H9 (cell line): ENCODE results near the gene CHMP4B. TPM values are rescaled to one million over a fixed set of nuclear protein-coding genes. Genes with fewer than 3 reads are reported as not detected.

Experiments used
- DNase-seq: peaks from one replicate; pipeline ENCODE4 v3.0.0-alpha.2; 2017
- H2AFZ ChIP-seq: one replicate; pipeline ENCODE4 v1.6.1; 2013; ENCODE audit warnings: mild to moderate bottlenecking, low read length, control low read depth, moderate library complexity
- H2AK5ac ChIP-seq: 2 replicates; pipeline ENCODE4 v1.6.1; 2013; ENCODE audit warnings: low read length, control low read depth, mixed read lengths; ENCODE audit not compliant: insufficient read length
- H2BK120ac ChIP-seq: one replicate; pipeline ENCODE4 v1.6.1; 2013; ENCODE audit warnings: low read depth, mild to moderate bottlenecking, low read length, control low read depth, inconsistent platforms; ENCODE audit not compliant: poor library complexity, severe bottlenecking
- H2BK12ac ChIP-seq: 2 replicates; pipeline ENCODE4 v1.6.1; 2013; ENCODE audit warnings: low read length, control low read depth, mixed read lengths, low read depth; ENCODE audit not compliant: insufficient read length
- H2BK15ac ChIP-seq: 2 replicates; pipeline ENCODE4 v1.6.1; 2013; ENCODE audit warnings: low read depth, low read length, control low read depth
- H2BK20ac ChIP-seq: one replicate; pipeline ENCODE4 v1.6.1; 2013; ENCODE audit warnings: low read depth, mild to moderate bottlenecking, low read length, control low read depth, inconsistent platforms; ENCODE audit not compliant: poor library complexity, severe bottlenecking
- H2BK5ac ChIP-seq: 2 replicates; pipeline ENCODE4 v1.6.1; 2013; ENCODE audit warnings: low read length, control low read depth, mixed read lengths; ENCODE audit not compliant: insufficient read length
- H3K14ac ChIP-seq: 2 replicates; pipeline ENCODE4 v1.6.1; 2013; ENCODE audit warnings: low read length, control low read depth; ENCODE audit not compliant: insufficient read depth
- H3K18ac ChIP-seq: 2 replicates; pipeline ENCODE4 v1.6.1; 2013; ENCODE audit warnings: low read depth, mild to moderate bottlenecking, mixed read lengths, low read length, control low read depth; ENCODE audit not compliant: insufficient read length
- H3K23ac ChIP-seq: 2 replicates; pipeline ENCODE4 v1.6.1; 2013; ENCODE audit warnings: low read length, control low read depth, mixed read lengths, low read depth; ENCODE audit not compliant: insufficient read length
- H3K23me2 ChIP-seq: 2 replicates; pipeline ENCODE4 v1.6.1; 2013; ENCODE audit warnings: low read depth, mild to moderate bottlenecking, mixed read lengths, low read length, control low read depth; ENCODE audit not compliant: insufficient read length, poor library complexity, severe bottlenecking
- H3K27ac ChIP-seq: 2 replicates; pipeline ENCODE4 v1.5.1; 2013; ENCODE audit warnings: low read length, control low read depth, mixed read lengths, low read depth; ENCODE audit not compliant: insufficient read length
- H3K27me3 ChIP-seq: 2 replicates; pipeline ENCODE4 v1.6.1; 2013; ENCODE audit warnings: low read length, control low read depth, inconsistent platforms; ENCODE audit not compliant: insufficient read depth
- H3K4ac ChIP-seq: 2 replicates; pipeline ENCODE4 v1.6.1; 2013; ENCODE audit warnings: low read depth, mild to moderate bottlenecking, control low read depth, inconsistent platforms, low read length, moderate library complexity
- H3K4me1 ChIP-seq: 2 replicates; pipeline ENCODE4 v1.6.1; 2013; ENCODE audit warnings: low read length, control low read depth, inconsistent platforms; ENCODE audit not compliant: insufficient read depth
- H3K4me2 ChIP-seq: 2 replicates; pipeline ENCODE4 v1.6.1; 2013; ENCODE audit warnings: low read length, control low read depth, mixed read lengths; ENCODE audit not compliant: insufficient read length, insufficient read depth
- H3K56ac ChIP-seq: 2 replicates; pipeline ENCODE4 v1.6.1; 2013; ENCODE audit warnings: low read depth, mild to moderate bottlenecking, mixed read lengths, low read length, control low read depth; ENCODE audit not compliant: insufficient read length
- H3K79me1 ChIP-seq: 2 replicates; pipeline ENCODE4 v1.6.1; 2013; ENCODE audit warnings: low read depth, mild to moderate bottlenecking, moderate library complexity, low read length, control low read depth, inconsistent platforms; ENCODE audit not compliant: insufficient read depth, poor library complexity, severe bottlenecking
- H3K79me2 ChIP-seq: 2 replicates; pipeline ENCODE4 v1.6.1; 2013; ENCODE audit warnings: low read length, control low read depth, inconsistent platforms; ENCODE audit not compliant: insufficient read depth
- H3K9ac ChIP-seq: 2 replicates; pipeline ENCODE4 v1.6.1; 2013; ENCODE audit warnings: low read length, control low read depth, mixed read lengths; ENCODE audit not compliant: insufficient read length; ENCODE audit errors: extremely low read depth
- H3K9me3 ChIP-seq: one replicate; pipeline ENCODE4 v1.6.1; 2013; ENCODE audit warnings: low read depth, low read length, inconsistent platforms; ENCODE audit not compliant: control insufficient read depth
- H3T11ph ChIP-seq: one replicate; pipeline ENCODE4 v1.6.1; 2013; ENCODE audit warnings: mild to moderate bottlenecking, low read length, control low read depth, inconsistent platforms
- H4K20me1 ChIP-seq: one replicate; pipeline ENCODE4 v1.6.1; 2013; ENCODE audit not compliant: control insufficient read depth, insufficient read length, insufficient read depth
- H4K5ac ChIP-seq: 2 replicates; pipeline ENCODE4 v1.6.1; 2013; ENCODE audit warnings: low read depth, mild to moderate bottlenecking, mixed read lengths, low read length, control low read depth; ENCODE audit not compliant: insufficient read length
- H4K8ac ChIP-seq: replicated peaks from 2 replicates; pipeline ENCODE4 v1.6.1; 2013; ENCODE audit warnings: low read length, control low read depth, mixed read lengths, low read depth; ENCODE audit not compliant: insufficient read length
- H4K91ac ChIP-seq: 2 replicates; pipeline ENCODE4 v1.6.1; 2013; ENCODE audit warnings: low read depth, mild to moderate bottlenecking, moderate library complexity, mixed read lengths, low read length, control low read depth; ENCODE audit not compliant: insufficient read length
- H3K27ac Mint-ChIP-seq, 3 experiments: 2 replicates in 2 of 3; 3 replicates in 1 of 3; pipeline ENCODE4 v1.8.0; 2020 to 2021; ENCODE audit warnings: mixed read lengths in 3 of 3, mild to moderate bottlenecking in 1 of 3, moderate library complexity in 1 of 3
- H3K27me3 Mint-ChIP-seq: 2 replicates; pipeline ENCODE4 v1.8.0; 2021; ENCODE audit warnings: low read depth, mild to moderate bottlenecking, moderate library complexity, mixed read lengths
- H3K36me3 Mint-ChIP-seq, 3 experiments: 2 replicates in 2 of 3; 3 replicates in 1 of 3; pipeline ENCODE4 v1.8.0; 2020 to 2021; ENCODE audit warnings: low read depth in 3 of 3, mixed read lengths in 3 of 3; ENCODE audit not compliant: insufficient read depth in 1 of 3
- H3K4me1 Mint-ChIP-seq, 2 experiments: 2 replicates each; pipeline ENCODE4 v1.8.0; 2020; ENCODE audit warnings: mixed read lengths in 2 of 2
- H3K4me3 Mint-ChIP-seq, 2 experiments: 2 replicates in 1 of 2; 3 replicates in 1 of 2; pipeline ENCODE4 v1.8.0; 2020 to 2021; ENCODE audit warnings: mild to moderate bottlenecking in 2 of 2, mixed read lengths in 2 of 2, moderate library complexity in 1 of 2
- H3K9me3 Mint-ChIP-seq, 2 experiments: 2 replicates in 1 of 2; 3 replicates in 1 of 2; pipeline ENCODE4 v1.8.0; 2020; ENCODE audit warnings: mild to moderate bottlenecking in 2 of 2, mixed read lengths in 2 of 2, moderate library complexity in 1 of 2
- CTCF ChIP-seq: fragments of 200-600 bp; sonication (generic); conservative IDR thresholded peaks from 3 replicates; pipeline ENCODE4 v1.8.0; 2021; ENCODE audit warnings: antibody characterized with exemption, mild to moderate bottlenecking
- WGBS: extraction: QIAGEN DNeasy Blood & Tissue Kit; methylation state at CpG from one replicate; pipeline ENCODE4 v1.1.7; 2013; ENCODE audit warnings: missing lambda C conversion rate, low lambda C conversion rate, mixed read lengths; ENCODE audit not compliant: insufficient read length; ENCODE audit errors: extremely low coverage; 5-methylcytosine and 5-hydroxymethylcytosine counted together
- total RNA-seq: library from RNA; stranded (reverse); gene quantifications from 2 replicates; pipeline ENCODE4 v1.2.1, GENCODE V29; 2021

CHMP4B gene
- total RNA-seq, 1 experiment from 2014 or later: 94.9 TPM

GRCh38 chr20:33781945-33782344 is 29.2 kb upstream of the CHMP4B start:
- Histone ChIP-seq H2BK5ac (no peak overlapping the region), H3K18ac (no peak overlapping the region), H3K27ac (no peak overlapping the region), H2BK12ac (no peak overlapping the region), H4K20me1 (no peaks in the 10 kb centered on the region), H3K79me1 (no peaks in the 10 kb centered on the region), H2AFZ (no peak overlapping the region), H3K14ac (no peak overlapping the region), H2AK5ac (no peak overlapping the region), H3K9ac (no peak overlapping the region), H3T11ph (no peak overlapping the region), H3K4ac (no peak overlapping the region), H4K91ac (no peak overlapping the region), H4K5ac (no peak overlapping the region), H3K27me3 (no peaks in the 10 kb centered on the region), H3K79me2 (no peaks in the 10 kb centered on the region), H3K56ac (no peak overlapping the region), H2BK15ac (no peak overlapping the region), H3K23ac (no peak overlapping the region), H2BK120ac (no peak overlapping the region), H3K4me1 (no peaks in the 10 kb centered on the region; the same call in 1 of the 2 replicates), H3K9me3 (no peaks in the 10 kb centered on the region), H2BK20ac (no peak overlapping the region), H4K8ac (no peak overlapping the region), H3K23me2 (no peaks in the 10 kb centered on the region), H3K4me2 (no peak overlapping the region)
- peaks cover 0 to 5% (median 4%) of the 10 kb centered on the region in 3 experiments; a peak in 2 of 7 replicates for H3K36me3 Mint-ChIP-seq
- no peaks in the 10 kb centered on the region for H3K9me3 Mint-ChIP-seq
- H3K4me1 Mint-ChIP-seq: peaks cover 6 to 10% of the 10 kb centered on the region in 2 experiments
- H3K27ac Mint-ChIP-seq: no peak overlapping the region
- no CpG with 5 or more reads among the region's 1 CpG for WGBS
- H3K4me3 Mint-ChIP-seq: no peak overlapping the region
- TF ChIP-seq CTCF: no peak
- no peaks in the 10 kb centered on the region for H3K27me3 Mint-ChIP-seq
- no peak for DNase-seq
